SK-N-SH treated with all-trans-retinoic acid at 6 μM for 48 hours (cell line): Measurements from ENCODE around the gene ZBTB4.
"Not testable (repeated sequence)": the region's sequence is repeated elsewhere in the genome, so short reads cannot be mapped to it uniquely, and the experiment has no call there.

Source experiments
- ATAC-seq: fragments of 200-7000 bp; cut with Tn5 transposase; 3 replicates; pipeline ENCODE4 v1.9.1; 2020; ENCODE audit warnings: mild to moderate bottlenecking, moderate library complexity
- ARNTL ChIP-seq: fragments of 450-650 bp; formaldehyde crosslinking; IDR thresholded peaks from 2 replicates; pipeline ENCODE4 v1.5.0; 2020; ENCODE audit warnings: low read depth, mild to moderate bottlenecking, moderate library complexity, borderline replicate concordance
- BACH2 ChIP-seq: fragments of 250-450 bp; sonication (Bioruptor Pico); IDR thresholded peaks from 2 replicates; pipeline ENCODE4 v1.9.0; 2021; ENCODE audit warnings: mild to moderate bottlenecking, borderline replicate concordance
- CREB5 ChIP-seq: fragments of 250-450 bp; sonication (Bioruptor Pico); IDR thresholded peaks from 2 replicates; pipeline ENCODE4 v1.5.1; 2020; ENCODE audit warnings: low read depth, mild to moderate bottlenecking, moderate library complexity
- CSDC2 ChIP-seq: fragments of 250-450 bp; sonication (Bioruptor Pico); IDR thresholded peaks from 2 replicates; pipeline ENCODE4 v1.5.0; 2020; ENCODE audit warnings: mild to moderate bottlenecking, moderate library complexity
- CSRNP3 ChIP-seq: fragments of 250-450 bp; sonication (Bioruptor Pico); IDR thresholded peaks from 2 replicates; pipeline ENCODE4 v1.5.1; 2021; ENCODE audit warnings: mild to moderate bottlenecking, moderate library complexity
- ESRRG ChIP-seq: fragments of 250-450 bp; sonication (Bioruptor Pico); IDR thresholded peaks from 2 replicates; pipeline ENCODE4 v1.6.1; 2021; ENCODE audit warnings: mild to moderate bottlenecking
- GLIS3 ChIP-seq: fragments of 250-450 bp; sonication (Bioruptor Pico); IDR thresholded peaks from 2 replicates; pipeline ENCODE4 v1.5.0; 2020; ENCODE audit warnings: mild to moderate bottlenecking, moderate library complexity
- ISL1 ChIP-seq: fragments of 250-450 bp; sonication (Bioruptor Pico); IDR thresholded peaks from 2 replicates; pipeline ENCODE4 v2.1.2; 2022; ENCODE audit warnings: mild to moderate bottlenecking, moderate library complexity
- OSR1 ChIP-seq: fragments of 250-450 bp; sonication (Bioruptor Pico); IDR thresholded peaks from 2 replicates; pipeline ENCODE4 v1.8.0; 2022; ENCODE audit warnings: moderate library complexity, mild to moderate bottlenecking, inconsistent platforms
- PATZ1 ChIP-seq: fragments of 250-450 bp; sonication (Bioruptor Pico); IDR thresholded peaks from 2 replicates; pipeline ENCODE4 v1.8.0; 2020; ENCODE audit warnings: mild to moderate bottlenecking, moderate library complexity, borderline replicate concordance
- POU6F1 ChIP-seq: fragments of 250-450 bp; sonication (Bioruptor Pico); IDR thresholded peaks from 2 replicates; pipeline ENCODE4 v1.8.0; 2021; ENCODE audit warnings: low read depth, mild to moderate bottlenecking, moderate library complexity, borderline replicate concordance
- PPARA ChIP-seq: fragments of 250-450 bp; sonication (Bioruptor Pico); IDR thresholded peaks from 2 replicates; pipeline ENCODE4 v1.5.0; 2020; ENCODE audit warnings: mild to moderate bottlenecking, borderline replicate concordance
- RARB ChIP-seq: fragments of 250-450 bp; sonication (Bioruptor Pico); IDR thresholded peaks from 2 replicates; pipeline ENCODE4 v1.8.0; 2021; ENCODE audit warnings: mild to moderate bottlenecking, moderate library complexity
- SNAI2 ChIP-seq: fragments of 250-450 bp; sonication (Bioruptor Pico); IDR thresholded peaks from 2 replicates; pipeline ENCODE4 v1.5.0; 2020; ENCODE audit warnings: mild to moderate bottlenecking, moderate library complexity
- TCF4 ChIP-seq: fragments of 250-450 bp; sonication (Bioruptor Pico); IDR thresholded peaks from 2 replicates; pipeline ENCODE4 v1.8.0; 2021; ENCODE audit warnings: mild to moderate bottlenecking, moderate library complexity, borderline replicate concordance
- TOX ChIP-seq: fragments of 250-450 bp; sonication (Bioruptor Pico); IDR thresholded peaks from 2 replicates; pipeline ENCODE4 v1.8.0; 2021; ENCODE audit warnings: mild to moderate bottlenecking, moderate library complexity, borderline replicate concordance
- TSHZ2 ChIP-seq: fragments of 250-450 bp; sonication (Bioruptor Pico); IDR thresholded peaks from 2 replicates; pipeline ENCODE4 v1.5.0; 2020; ENCODE audit warnings: mild to moderate bottlenecking, moderate library complexity
- ZC3H10 ChIP-seq: fragments of 250-450 bp; sonication (Bioruptor Pico); IDR thresholded peaks from 2 replicates; pipeline ENCODE4 v1.5.1; 2021; ENCODE audit warnings: mild to moderate bottlenecking, moderate library complexity
- ZFP3 ChIP-seq: fragments of 250-450 bp; sonication (Bioruptor Pico); IDR thresholded peaks from 2 replicates; pipeline ENCODE4 v1.5.0; 2020; ENCODE audit warnings: mild to moderate bottlenecking, moderate library complexity
- ZFP30 ChIP-seq: fragments of 450-650 bp; formaldehyde crosslinking; IDR thresholded peaks from 2 replicates; pipeline ENCODE4 v1.5.0; 2022; ENCODE audit warnings: mild to moderate bottlenecking, moderate library complexity
- ZNF565 ChIP-seq: fragments of 450-650 bp; formaldehyde crosslinking; conservative IDR thresholded peaks from 2 replicates; pipeline ENCODE4 v1.5.0; 2020; ENCODE audit warnings: low read depth, mild to moderate bottlenecking, moderate library complexity
- ZNF70 ChIP-seq: fragments of 450-650 bp; formaldehyde crosslinking; IDR thresholded peaks from 2 replicates; pipeline ENCODE4 v1.5.0; 2020; ENCODE audit warnings: mild to moderate bottlenecking, moderate library complexity
- ZNF8 ChIP-seq: fragments of 450-650 bp; formaldehyde crosslinking; IDR thresholded peaks from 2 replicates; pipeline ENCODE4 v1.5.0; 2020; ENCODE audit warnings: mild to moderate bottlenecking, moderate library complexity

ZBTB4 gene

GRCh38 chr17:7476951-7477350, 2.5 kb downstream of the ZBTB4 start:
- ATAC-seq, result no peak
- TF ChIP-seq TSHZ2 (CRISPR knock-in tag), result no peak
- TF ChIP-seq OSR1, result no peak
- TF ChIP-seq ZFP30 (CRISPR knock-in tag), result no peak
- TF ChIP-seq ZFP3 (CRISPR knock-in tag), result no peak
- no peak for TF ChIP-seq ZNF565 (CRISPR knock-in tag)
- TF ChIP-seq CSDC2 (CRISPR knock-in tag), result no peak
- TF ChIP-seq ZNF8, result no peak
- no peak for TF ChIP-seq ZC3H10
- no peak for TF ChIP-seq ZNF70 (CRISPR knock-in tag)

- peak; percentile 10; the same call in 1 of the 3 replicates for ATAC-seq
- TF ChIP-seq POU6F1 (CRISPR knock-in tag) (no peak), ZNF8 (no peak), PPARA (CRISPR knock-in tag) (no peak), ZNF70 (CRISPR knock-in tag) (no peak), CSRNP3 (CRISPR knock-in tag) (no peak), CSDC2 (CRISPR knock-in tag) (no peak), TCF4 (CRISPR knock-in tag) (no peak), SNAI2 (CRISPR knock-in tag) (no peak), ARNTL (CRISPR knock-in tag) (no peak), BACH2 (CRISPR knock-in tag) (no peak), ZFP3 (CRISPR knock-in tag) (no peak), GLIS3 (no peak), ESRRG (CRISPR knock-in tag) (no peak), TOX (CRISPR knock-in tag) (no peak), ISL1 (CRISPR knock-in tag) (no peak), OSR1 (no peak)
Measured at GRCh38 chr17:7476494-7476893, 2.9 kb downstream of the ZBTB4 start.

GRCh38 chr17:7475764-7476422, 3.5 kb downstream of the ZBTB4 start:
- ATAC-seq, result no peak
- TF ChIP-seq BACH2 (CRISPR knock-in tag) (no peak), PATZ1 (CRISPR knock-in tag) (no peak), TOX (CRISPR knock-in tag) (no peak), GLIS3 (no peak), TSHZ2 (CRISPR knock-in tag) (no peak), RARB (CRISPR knock-in tag) (no peak), CSDC2 (CRISPR knock-in tag) (no peak), POU6F1 (CRISPR knock-in tag) (no peak), ZFP3 (CRISPR knock-in tag) (no peak), CREB5 (CRISPR knock-in tag) (no peak), ESRRG (CRISPR knock-in tag) (no peak), TCF4 (CRISPR knock-in tag) (no peak), PPARA (CRISPR knock-in tag) (no peak)

- not testable (repeated sequence) for ATAC-seq
Measured at GRCh38 chr17:7474767-7475166, 4.7 kb downstream of the ZBTB4 start.
